Colonic mucosa (tissue), 4 donors: ENCODE data around the gene PCID2. TPM values are rescaled to one million over a fixed set of nuclear protein-coding genes. Genes with fewer than 3 reads are reported as not detected.
"Not testable (repeated sequence)": the region's sequence is repeated elsewhere in the genome, so short reads cannot be mapped to it uniquely, and the experiment has no call there.

ENCODE experiments used
- DNase-seq: peaks from one replicate; pipeline ENCODE4 v3.0.0-alpha.2; 2020
- H3K27ac ChIP-seq: fragments of 200-600 bp; one replicate; pipeline ENCODE4 v1.8.0; 2021
- H3K27me3 ChIP-seq: fragments of 200-600 bp; one replicate; pipeline ENCODE4 v1.8.0; 2021
- H3K36me3 ChIP-seq: fragments of 200-600 bp; one replicate; pipeline ENCODE4 v1.8.0; 2021
- H3K4me1 ChIP-seq: fragments of 200-600 bp; one replicate; pipeline ENCODE4 v1.8.0; 2021; ENCODE audit warnings: mild to moderate bottlenecking
- H3K4me3 ChIP-seq: fragments of 200-600 bp; one replicate; pipeline ENCODE4 v1.8.0; 2021
- H3K9ac ChIP-seq, 2 donors: one replicate each; pipeline ENCODE4 v1.7.0; 2013; ENCODE audit warnings: control low read depth in 2 of 2, low read depth in 2 of 2, low read length in 2 of 2
- H3K9me3 ChIP-seq: fragments of 200-600 bp; one replicate; pipeline ENCODE4 v1.8.0; 2021
- CTCF ChIP-seq: fragments of 200-600 bp; IDR thresholded peaks from one replicate; pipeline ENCODE4 v1.8.0; 2022; ENCODE audit warnings: antibody characterized with exemption, mild to moderate bottlenecking
- intact Hi-C: fragments of 100-400 bp; cut with DNase I; formaldehyde crosslinking; loops from one replicate; pipeline ENCODE4 v1.14.1; 2022
- total RNA-seq, 2 donors: library from RNA; stranded (reverse); fragmentation: NEBNext Ultra II Directional in 1 of 2; extraction: Animal tissue kit (Norgen Biotek cat#: 25700) in 1 of 2; gene quantifications; one replicate each; pipeline ENCODE4 v1.2.1, GENCODE V29; 2021
- donor health status: healthy.
- donor health status: DM: no; HTN: no; CAD: no.
- donor health status: DM: no; HTN: no; CAD: no.

The PCID2 gene
- total RNA-seq, 2 donors from 2014 or later: 23.4 to 40.2 TPM

- Histone ChIP-seq H3K36me3 (no peaks in the 10 kb centered on the region), H3K9me3 (no peaks in the 10 kb centered on the region), H3K27me3 (no peaks in the 10 kb centered on the region), H3K4me1 (no peaks in the 10 kb centered on the region), H3K4me3 (no peak overlapping the region), H3K9ac (no peak overlapping the region), H3K27ac (no peak overlapping the region)
- intact Hi-C loops: no loop called here
- DNase-seq: no peak
- TF ChIP-seq CTCF: no peak
These were observed 45.4 kb downstream of the PCID2 start for GRCh38 chr13:113162783-113163685.

GRCh38 chr13:113161975-113162374 is 46.5 kb downstream of the PCID2 start:
- H3K9ac ChIP-seq, H3K36me3 ChIP-seq, intact Hi-C loops, H3K9me3 ChIP-seq, H3K4me3 ChIP-seq, H3K27ac ChIP-seq, H3K4me1 ChIP-seq, H3K27me3 ChIP-seq, DNase-seq: not testable (repeated sequence)

GRCh38 chr13:113161433-113161832 is 47.0 kb downstream of the PCID2 start:
- Histone ChIP-seq H3K4me1 (no peaks in the 10 kb centered on the region), H3K9me3 (no peaks in the 10 kb centered on the region), H3K27ac (no peak overlapping the region), H3K36me3 (no peaks in the 10 kb centered on the region), H3K9ac (no peak overlapping the region), H3K4me3 (no peak overlapping the region), H3K27me3 (no peaks in the 10 kb centered on the region)
- intact Hi-C loops: no loop called here
- no peak for DNase-seq
- TF ChIP-seq CTCF: no peak

GRCh38 chr13:113160983-113161382 is 47.5 kb downstream of the PCID2 start:
- intact Hi-C loops: no loop called here
- Histone ChIP-seq H3K4me3 (no peak overlapping the region), H3K4me1 (no peaks in the 10 kb centered on the region), H3K9me3 (no peaks in the 10 kb centered on the region), H3K27ac (no peak overlapping the region), H3K27me3 (no peaks in the 10 kb centered on the region), H3K36me3 (no peaks in the 10 kb centered on the region), H3K9ac (no peak overlapping the region)
- no peak for TF ChIP-seq CTCF
- DNase-seq: no peak

- no peak for TF ChIP-seq CTCF
- no peaks in the 10 kb centered on the region for H3K36me3 ChIP-seq
- intact Hi-C loops: loop anchor here (5.0 kb wide), 1 partner anchor 48 kb away; the partner anchor contains the start of genes CUL4A and PCID2
- H3K9me3 ChIP-seq: no peaks in the 10 kb centered on the region
- no peak overlapping the region for H3K4me3 ChIP-seq
- no peak overlapping the region for H3K9ac ChIP-seq
- no peak for DNase-seq
- H3K27me3 ChIP-seq: no peaks in the 10 kb centered on the region
- H3K27ac ChIP-seq: no peak overlapping the region
- no peaks in the 10 kb centered on the region for H3K4me1 ChIP-seq
These were observed 48.8 kb downstream of the PCID2 start for GRCh38 chr13:113159701-113160100.

GRCh38 chr13:113158946-113159345 is 49.5 kb downstream of the PCID2 start:
- H3K9ac ChIP-seq: no peak overlapping the region
- intact Hi-C loops: loop anchor here (5.0 kb wide), 1 partner anchor 48 kb away; the partner anchor contains the start of genes CUL4A and PCID2
- no peak for TF ChIP-seq CTCF

More at GRCh38 chr13:113158946-113159345, 49.5 kb downstream of the PCID2 start:
- Histone ChIP-seq H3K9me3 (no peaks in the 10 kb centered on the region), H3K4me1 (no peaks in the 10 kb centered on the region), H3K36me3 (no peaks in the 10 kb centered on the region), H3K27me3 (no peaks in the 10 kb centered on the region), H3K27ac (no peak overlapping the region), H3K4me3 (no peak overlapping the region)
- no peak for DNase-seq
